Neural cell (in vitro differentiated cells): ENCODE results near the gene FAM151B. TPM values are rescaled to one million over a fixed set of nuclear protein-coding genes. Genes with fewer than 3 reads are reported as not detected.

ENCODE experiments used
- H2AFZ ChIP-seq: fragments of 200-600, 300-800 bp; sonication (generic), shearing (Covaris generic); 2 replicates; pipeline ENCODE4 v1.6.0; 2014; ENCODE audit warnings: low read depth, mild to moderate bottlenecking, antibody characterized with exemption, low read length, moderate library complexity
- H3F3A ChIP-seq: fragments of 200-600 bp; shearing (Covaris generic); 2 replicates; pipeline ENCODE4 v1.6.1; 2016; ENCODE audit warnings: mild to moderate bottlenecking, moderate library complexity, mixed read lengths, antibody characterized with exemption, low read length; ENCODE audit not compliant: insufficient read depth, poor library complexity, severe bottlenecking
- H3K27ac ChIP-seq: fragments of 200-600, 300-800 bp; sonication (generic), shearing (Covaris generic); 2 replicates; pipeline ENCODE4 v1.5.1; 2014; ENCODE audit warnings: mild to moderate bottlenecking, low read length, moderate library complexity
- H3K27me3 ChIP-seq: fragments of 300-800, 200-600 bp; sonication (generic), shearing (Covaris generic); 2 replicates; pipeline ENCODE4 v1.6.0; 2014; ENCODE audit warnings: mild to moderate bottlenecking, low read depth, low read length, moderate library complexity; ENCODE audit not compliant: insufficient read depth
- H3K36me3 ChIP-seq: fragments of 300-800, 200-600 bp; sonication (generic), shearing (Covaris generic); 2 replicates; pipeline ENCODE4 v1.5.1; 2014; ENCODE audit warnings: mild to moderate bottlenecking, antibody characterized with exemption, low read length, moderate library complexity; ENCODE audit not compliant: insufficient read depth
- H3K4me2 ChIP-seq: fragments of 300-800, 200-600 bp; sonication (generic), shearing (Covaris generic); 2 replicates; pipeline ENCODE4 v1.6.0; 2014; ENCODE audit warnings: mild to moderate bottlenecking, low read length
- H3K4me3 ChIP-seq: fragments of 300-800, 200-600 bp; sonication (generic), shearing (Covaris generic); 2 replicates; pipeline ENCODE4 v1.5.1; 2014; ENCODE audit warnings: mild to moderate bottlenecking, low read length, moderate library complexity
- H3K79me2 ChIP-seq: fragments of 200-600 bp; shearing (Covaris generic); replicated peaks from 2 replicates; pipeline ENCODE4 v1.6.0; 2014; ENCODE audit warnings: mild to moderate bottlenecking, low read length, moderate library complexity; ENCODE audit not compliant: insufficient read depth
- H3K9ac ChIP-seq: fragments of 300-800, 200-600 bp; sonication (generic), shearing (Covaris generic); 2 replicates; pipeline ENCODE4 v1.6.1; 2016; ENCODE audit warnings: mild to moderate bottlenecking, low read length, mixed read lengths
- H3K9me2 ChIP-seq: fragments of 200-600 bp; shearing (Covaris generic); 2 replicates; pipeline ENCODE4 v1.6.1; 2016; ENCODE audit warnings: mild to moderate bottlenecking, low read length, mixed read lengths; ENCODE audit not compliant: insufficient read depth
- H3K9me3 ChIP-seq: fragments of 200-600, 300-800 bp; sonication (generic), shearing (Covaris generic); 2 replicates; pipeline ENCODE4 v1.6.1; 2016; ENCODE audit warnings: mild to moderate bottlenecking, mixed run types, low read length, moderate library complexity, mixed read lengths
- H4K20me1 ChIP-seq: fragments of 200-600 bp; shearing (Covaris generic); 2 replicates; pipeline ENCODE4 v1.6.1; 2016; ENCODE audit warnings: mild to moderate bottlenecking, mixed run types; ENCODE audit not compliant: insufficient read depth
- EP300 ChIP-seq: fragments of 450-650 bp; conservative IDR thresholded peaks from 2 replicates; pipeline ENCODE4 v1.6.1; 2014; ENCODE audit warnings: antibody characterized with exemption, mild to moderate bottlenecking, moderate library complexity; ENCODE audit not compliant: poor library complexity, severe bottlenecking
- EZH2 ChIP-seq: fragments of 200-600, 300-800 bp; shearing (Covaris generic), sonication (generic); IDR thresholded peaks from 2 replicates; pipeline ENCODE4 v1.6.1; 2014; ENCODE audit warnings: antibody characterized with exemption, low read length, borderline replicate concordance, mild to moderate bottlenecking; ENCODE audit not compliant: insufficient read depth, poor library complexity, severe bottlenecking
- MXI1 ChIP-seq: fragments of 450-650 bp; conservative IDR thresholded peaks from 2 replicates; pipeline ENCODE4 v1.6.1; 2014; ENCODE audit warnings: antibody characterized with exemption, mild to moderate bottlenecking; ENCODE audit not compliant: poor library complexity, severe bottlenecking
- POLR2AphosphoS5 ChIP-seq: IDR thresholded peaks from 2 replicates; pipeline ENCODE4 v1.6.1; 2012
- RAD21 ChIP-seq: fragments of 450-650 bp; conservative IDR thresholded peaks from 2 replicates; pipeline ENCODE4 v1.6.1; 2014; ENCODE audit warnings: antibody characterized with exemption, mild to moderate bottlenecking, moderate library complexity
- SMC3 ChIP-seq: fragments of 450-650 bp; conservative IDR thresholded peaks from 2 replicates; pipeline ENCODE4 v1.6.1; 2014; ENCODE audit warnings: antibody characterized with exemption, mild to moderate bottlenecking, moderate library complexity; ENCODE audit not compliant: poor library complexity
- TAF1 ChIP-seq: IDR thresholded peaks from 2 replicates; pipeline ENCODE4 v1.6.1; 2012; ENCODE audit warnings: low read depth
- polyA plus RNA-seq: library from polyadenylated mRNA; depleted of rRNA; stranded (reverse); fragments of >200 nt; gene quantifications from 2 replicates; pipeline ENCODE4 v1.2.3, GENCODE V29; 2014
- TF ChIP-seq, protein P1 (sequence below): IDR thresholded peaks from 2 replicates; pipeline ENCODE4 v1.6.1; 2012; ENCODE audit warnings: borderline replicate concordance
- TF ChIP-seq, protein P2 (sequence below): fragments of 450-650 bp; IDR thresholded peaks from 2 replicates; pipeline ENCODE4 v1.5.1; 2014; ENCODE audit warnings: antibody characterized with exemption, mild to moderate bottlenecking, moderate library complexity; ENCODE audit not compliant: poor library complexity, severe bottlenecking

The FAM151B gene
- polyA plus RNA-seq, 1 donor from 2014 or later = 3.3 TPM

DNA sequence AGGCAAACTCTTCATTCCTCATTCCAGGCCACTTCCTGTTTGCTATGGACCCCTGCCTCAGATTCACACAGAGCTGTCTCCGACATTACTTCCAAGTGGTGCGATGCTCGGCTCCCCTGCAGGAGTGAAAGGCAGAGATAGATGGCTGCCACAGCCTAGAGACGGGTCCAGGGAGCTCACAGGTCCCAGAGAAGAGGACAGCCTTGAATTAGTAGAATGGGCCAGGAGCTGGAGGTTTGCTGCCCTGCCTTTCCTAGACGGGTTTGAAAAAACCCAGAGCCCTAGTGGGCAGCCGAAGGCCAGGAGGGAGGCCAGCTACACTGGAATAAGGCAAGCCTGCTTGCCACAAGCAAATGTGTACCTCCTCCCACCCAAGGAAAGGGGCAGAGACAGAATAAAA, 80.4 kb downstream of the FAM151B start (continued):
- TF ChIP-seq MXI1 (no peak), EP300 (no peak), SMC3 (no peak)

DNA sequence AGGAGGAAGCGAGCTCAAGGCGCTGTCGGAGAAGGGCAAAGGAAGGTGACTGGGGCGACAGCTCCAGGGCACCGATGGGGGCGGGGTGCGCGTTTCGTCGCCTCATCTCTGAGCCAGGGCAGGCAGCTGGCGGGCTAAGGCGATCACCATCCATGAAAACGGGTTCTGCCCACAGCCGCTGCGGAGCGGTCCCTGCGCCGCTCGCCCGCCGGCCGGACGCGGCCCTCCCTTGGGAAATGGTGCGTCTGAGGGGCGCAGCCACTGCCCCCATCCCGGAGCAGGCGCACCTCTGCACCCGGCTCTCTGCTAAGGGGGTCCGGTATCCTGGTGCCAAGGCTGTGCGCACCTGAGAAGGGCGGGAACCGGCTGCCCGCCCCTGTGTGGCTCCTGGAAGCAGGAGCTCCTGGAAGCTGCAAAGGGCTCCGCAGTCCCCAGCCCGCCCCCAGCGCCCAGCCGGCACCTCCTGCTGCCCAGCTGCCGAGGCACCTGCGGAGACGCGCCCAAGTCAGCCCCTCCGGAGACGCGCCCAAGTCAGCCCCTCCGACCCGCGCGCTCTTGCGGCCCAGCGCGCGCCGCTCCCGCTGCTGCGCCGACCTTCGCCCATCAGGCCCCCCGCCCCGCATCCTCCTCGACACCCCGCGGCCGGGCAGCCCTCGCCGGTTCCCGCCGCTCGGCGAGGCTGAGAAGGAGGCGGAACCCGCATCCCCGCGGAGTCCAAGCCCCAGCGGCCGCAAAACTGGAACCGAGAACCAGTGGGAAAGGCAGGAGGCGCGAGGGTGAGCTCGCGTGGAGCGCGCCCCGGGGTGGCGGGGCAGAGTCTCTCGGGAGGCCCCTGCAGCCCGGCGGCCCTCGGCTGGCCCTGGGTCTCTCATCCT, 81.4 kb downstream of the FAM151B start:
- H4K20me1 ChIP-seq = no peaks in the 10 kb centered on the region
- H2AFZ ChIP-seq = no peak overlapping the region
- H3K9me2 ChIP-seq = no peaks in the 10 kb centered on the region
- no peaks in the 10 kb centered on the region for H3K36me3 ChIP-seq
- TF ChIP-seq MXI1 (peak; percentile 25), EZH2 (no peak), POLR2AphosphoS5 (no peak)
- peak overlapping the region; percentile 36 for H3K9ac ChIP-seq
- H3K9me3 ChIP-seq = no peaks in the 10 kb centered on the region
- H3F3A ChIP-seq = no peaks in the 10 kb centered on the region
- H3K4me3 ChIP-seq = peak overlapping the region; percentile 84
- H3K27ac ChIP-seq = no peak overlapping the region
- peaks cover 47% of the 10 kb centered on the region for H3K27me3 ChIP-seq
- no peaks in the 10 kb centered on the region for H3K79me2 ChIP-seq
- peak overlapping the region; percentile 44 for H3K4me2 ChIP-seq

DNA sequence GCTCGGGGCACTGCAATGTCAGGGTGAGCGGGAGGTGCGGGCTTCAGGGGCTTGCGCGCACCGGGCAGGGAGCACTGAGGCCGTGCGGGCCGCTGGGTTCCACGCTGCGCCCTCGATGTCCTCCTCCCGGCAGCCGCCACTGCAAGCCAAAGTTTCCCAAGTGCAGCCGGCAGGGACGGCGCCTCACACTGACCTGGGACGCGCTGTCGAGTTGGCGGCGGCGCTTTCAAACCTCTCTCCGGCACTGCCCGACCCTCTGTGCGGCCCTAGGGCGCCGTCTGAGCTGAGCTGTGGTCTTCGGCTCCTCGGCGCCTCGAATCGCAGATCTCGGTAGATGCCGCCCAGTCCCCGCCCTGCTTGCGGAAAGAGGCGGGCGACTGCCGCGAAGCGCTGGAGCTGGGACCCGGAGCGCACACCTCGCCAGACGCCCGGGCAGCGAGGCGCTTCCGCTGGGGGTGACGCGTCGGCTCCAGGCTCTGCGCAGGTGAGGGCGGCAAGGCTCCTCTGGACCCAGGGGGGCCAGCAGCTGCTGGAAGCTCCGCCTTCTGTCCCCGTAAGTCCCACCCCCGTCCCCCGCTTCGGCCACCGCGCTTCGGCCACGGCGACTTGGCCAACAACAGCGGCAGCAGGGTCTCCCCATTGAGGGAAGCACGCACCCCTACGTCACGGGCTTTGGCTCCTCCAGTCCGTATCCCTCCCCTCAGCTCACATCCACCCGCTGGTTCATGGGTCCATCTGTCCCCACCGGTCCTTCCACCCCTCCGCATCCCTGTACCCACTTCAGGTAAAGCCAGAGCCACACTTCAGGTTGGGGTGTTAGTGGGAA, 82.3 kb downstream of the FAM151B start, which contains the start of gene ANKRD34B:
TSS of gene ANKRD34B (minus strand) at position 320 of the 826 bp plus-strand sequence. CDS start 10,261 bp downstream, outside the sequence.
- Histone ChIP-seq H3K36me3 (no peaks in the 10 kb centered on the region), H3K27ac (no peak within 1 kb of the TSS), H3K4me3 (peak within 1 kb of the TSS; percentile 84), H3K9me2 (no peaks in the 10 kb centered on the region), H3K27me3 (peaks cover 47% of the 10 kb centered on the region), H3K9ac (peak within 1 kb of the TSS; percentile 36), H3F3A (no peaks in the 10 kb centered on the region), H3K4me2 (peak within 1 kb of the TSS; percentile 44), H4K20me1 (no peaks in the 10 kb centered on the region), H2AFZ (no peak within 1 kb of the TSS), H3K79me2 (no peaks in the 10 kb centered on the region), H3K9me3 (no peaks in the 10 kb centered on the region)
- no peak for TF ChIP-seq EP300
- no peak for TF ChIP-seq EZH2
- TF ChIP-seq, protein P1, sequence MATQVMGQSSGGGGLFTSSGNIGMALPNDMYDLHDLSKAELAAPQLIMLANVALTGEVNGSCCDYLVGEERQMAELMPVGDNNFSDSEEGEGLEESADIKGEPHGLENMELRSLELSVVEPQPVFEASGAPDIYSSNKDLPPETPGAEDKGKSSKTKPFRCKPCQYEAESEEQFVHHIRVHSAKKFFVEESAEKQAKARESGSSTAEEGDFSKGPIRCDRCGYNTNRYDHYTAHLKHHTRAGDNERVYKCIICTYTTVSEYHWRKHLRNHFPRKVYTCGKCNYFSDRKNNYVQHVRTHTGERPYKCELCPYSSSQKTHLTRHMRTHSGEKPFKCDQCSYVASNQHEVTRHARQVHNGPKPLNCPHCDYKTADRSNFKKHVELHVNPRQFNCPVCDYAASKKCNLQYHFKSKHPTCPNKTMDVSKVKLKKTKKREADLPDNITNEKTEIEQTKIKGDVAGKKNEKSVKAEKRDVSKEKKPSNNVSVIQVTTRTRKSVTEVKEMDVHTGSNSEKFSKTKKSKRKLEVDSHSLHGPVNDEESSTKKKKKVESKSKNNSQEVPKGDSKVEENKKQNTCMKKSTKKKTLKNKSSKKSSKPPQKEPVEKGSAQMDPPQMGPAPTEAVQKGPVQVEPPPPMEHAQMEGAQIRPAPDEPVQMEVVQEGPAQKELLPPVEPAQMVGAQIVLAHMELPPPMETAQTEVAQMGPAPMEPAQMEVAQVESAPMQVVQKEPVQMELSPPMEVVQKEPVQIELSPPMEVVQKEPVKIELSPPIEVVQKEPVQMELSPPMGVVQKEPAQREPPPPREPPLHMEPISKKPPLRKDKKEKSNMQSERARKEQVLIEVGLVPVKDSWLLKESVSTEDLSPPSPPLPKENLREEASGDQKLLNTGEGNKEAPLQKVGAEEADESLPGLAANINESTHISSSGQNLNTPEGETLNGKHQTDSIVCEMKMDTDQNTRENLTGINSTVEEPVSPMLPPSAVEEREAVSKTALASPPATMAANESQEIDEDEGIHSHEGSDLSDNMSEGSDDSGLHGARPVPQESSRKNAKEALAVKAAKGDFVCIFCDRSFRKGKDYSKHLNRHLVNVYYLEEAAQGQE = no peak
- TF ChIP-seq TAF1 = no peak
- TF ChIP-seq, protein P2, sequence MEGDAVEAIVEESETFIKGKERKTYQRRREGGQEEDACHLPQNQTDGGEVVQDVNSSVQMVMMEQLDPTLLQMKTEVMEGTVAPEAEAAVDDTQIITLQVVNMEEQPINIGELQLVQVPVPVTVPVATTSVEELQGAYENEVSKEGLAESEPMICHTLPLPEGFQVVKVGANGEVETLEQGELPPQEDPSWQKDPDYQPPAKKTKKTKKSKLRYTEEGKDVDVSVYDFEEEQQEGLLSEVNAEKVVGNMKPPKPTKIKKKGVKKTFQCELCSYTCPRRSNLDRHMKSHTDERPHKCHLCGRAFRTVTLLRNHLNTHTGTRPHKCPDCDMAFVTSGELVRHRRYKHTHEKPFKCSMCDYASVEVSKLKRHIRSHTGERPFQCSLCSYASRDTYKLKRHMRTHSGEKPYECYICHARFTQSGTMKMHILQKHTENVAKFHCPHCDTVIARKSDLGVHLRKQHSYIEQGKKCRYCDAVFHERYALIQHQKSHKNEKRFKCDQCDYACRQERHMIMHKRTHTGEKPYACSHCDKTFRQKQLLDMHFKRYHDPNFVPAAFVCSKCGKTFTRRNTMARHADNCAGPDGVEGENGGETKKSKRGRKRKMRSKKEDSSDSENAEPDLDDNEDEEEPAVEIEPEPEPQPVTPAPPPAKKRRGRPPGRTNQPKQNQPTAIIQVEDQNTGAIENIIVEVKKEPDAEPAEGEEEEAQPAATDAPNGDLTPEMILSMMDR = no peak
- TF ChIP-seq SMC3 = no peak
- TF ChIP-seq MXI1 = no peak
- TF ChIP-seq RAD21 = no peak
- TF ChIP-seq POLR2AphosphoS5 = no peak
